ENCODE results near the gene CDH4. TPM values are rescaled to one million over a fixed set of nuclear protein-coding genes. Genes with fewer than 3 reads are reported as not detected.
A peak's percentile ranks its signal among the peaks of the same experiment; 100 is the strongest.

CDH4 gene
- total RNA-seq, 2 experiments from 2014 or later = 0.11 to 0.18 TPM

- ChIA-PET POLR2A (no interaction called here), CTCF (no interaction called here)
- no peaks in the 10 kb centered on the region for H3K27me3 Mint-ChIP-seq
- TF ChIP-seq CTCF (IDR thresholded peaks at IDR 0.05) = no peak
- H3K4me1 Mint-ChIP-seq (ENCODE audit: low read depth) = no peaks in the 10 kb centered on the region
- no peak overlapping the region for H3K27ac Mint-ChIP-seq
- no peak for DNase-seq
- intact Hi-C loops (cut with micrococcal nuclease) = no loop called here
- H3K4me3 Mint-ChIP-seq = no peak overlapping the region
- ATAC-seq = no peak
- no peaks in the 10 kb centered on the region for H3K9me3 Mint-ChIP-seq
- H3K36me3 Mint-ChIP-seq (ENCODE audit: low read depth) = no peaks in the 10 kb centered on the region
These were observed 619.9 kb downstream of the CDH4 start for GRCh38 chr20:61871913-61872312.

- Mint-ChIP-seq H3K4me3 (no peak overlapping the region), H3K4me1 (ENCODE audit: low read depth) (no peaks in the 10 kb centered on the region), H3K27ac (no peak overlapping the region), H3K9me3 (no peaks in the 10 kb centered on the region), H3K27me3 (no peaks in the 10 kb centered on the region), H3K36me3 (ENCODE audit: low read depth) (no peaks in the 10 kb centered on the region)
- ChIA-PET CTCF (no interaction called here), POLR2A (no interaction called here)
- no peak for DNase-seq
- no peak for TF ChIP-seq CTCF (IDR thresholded peaks at IDR 0.05)
- ATAC-seq = no peak
- intact Hi-C loops (cut with micrococcal nuclease) = no loop called here
These were observed 620.4 kb downstream of the CDH4 start for GRCh38 chr20:61872371-61872900.

- ChIA-PET CTCF (no interaction called here), POLR2A (no interaction called here)
- H3K27ac Mint-ChIP-seq = no peak overlapping the region
- H3K4me3 Mint-ChIP-seq = no peak overlapping the region
- intact Hi-C loops (cut with micrococcal nuclease) = no loop called here
- H3K36me3 Mint-ChIP-seq (ENCODE audit: low read depth) = no peaks in the 10 kb centered on the region
- H3K27me3 Mint-ChIP-seq = no peaks in the 10 kb centered on the region
- H3K9me3 Mint-ChIP-seq = no peaks in the 10 kb centered on the region
- TF ChIP-seq CTCF (IDR thresholded peaks at IDR 0.05) = no peak
- DNase-seq (no peak), ATAC-seq (no peak)
- H3K4me1 Mint-ChIP-seq (ENCODE audit: low read depth) = no peaks in the 10 kb centered on the region
These were observed 621.8 kb downstream of the CDH4 start for GRCh38 chr20:61873651-61874420.

- peak; percentile 10 for DNase-seq
- no peak overlapping the region for H3K4me3 Mint-ChIP-seq
- no peaks in the 10 kb centered on the region for H3K9me3 Mint-ChIP-seq
- intact Hi-C loops (cut with micrococcal nuclease) = no loop called here
- POLR2A ChIA-PET = no interaction called here
- CTCF ChIA-PET = no interaction called here
- TF ChIP-seq CTCF (IDR thresholded peaks at IDR 0.05) = no peak
- no peak for ATAC-seq
- no peaks in the 10 kb centered on the region for H3K27me3 Mint-ChIP-seq
- no peaks in the 10 kb centered on the region for H3K4me1 Mint-ChIP-seq (ENCODE audit: low read depth)
- no peak overlapping the region for H3K27ac Mint-ChIP-seq
- H3K36me3 Mint-ChIP-seq (ENCODE audit: low read depth) = no peaks in the 10 kb centered on the region
These were observed 622.5 kb downstream of the CDH4 start for GRCh38 chr20:61874421-61875068.

DNA sequence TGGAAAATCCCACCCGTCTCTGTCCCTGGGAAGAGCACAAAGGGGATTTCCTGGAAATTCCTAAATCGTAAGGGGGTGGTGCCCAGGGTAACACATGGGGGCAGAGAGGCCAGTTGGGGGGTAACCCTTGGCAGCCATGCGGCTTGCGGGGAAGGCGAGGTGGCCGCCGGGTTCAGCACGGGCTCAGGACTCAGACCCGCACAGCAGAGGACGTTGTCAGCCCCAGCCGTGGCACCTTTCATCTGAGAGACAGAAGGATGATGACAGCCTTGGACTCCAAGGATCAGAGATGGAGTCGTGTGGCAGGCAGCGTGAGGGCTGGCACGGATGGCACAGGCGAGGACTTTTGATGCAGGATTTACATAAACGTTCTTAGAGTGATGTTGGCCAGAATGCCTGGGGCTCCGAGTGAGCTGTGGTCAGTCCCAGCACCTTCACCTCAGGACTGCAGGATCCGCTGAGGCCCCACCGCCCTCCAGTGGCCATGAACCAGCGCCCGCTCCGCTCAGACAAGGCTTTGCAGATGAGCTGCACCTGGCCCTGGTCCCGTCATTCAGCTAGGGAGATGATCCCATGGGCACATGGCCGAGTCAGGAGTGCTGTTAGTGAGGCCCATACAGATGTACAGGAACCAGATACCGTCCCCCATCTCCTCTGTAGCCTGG is 623.3 kb downstream of the CDH4 start:
- intact Hi-C loops (cut with micrococcal nuclease) = no loop called here
- Mint-ChIP-seq H3K36me3 (ENCODE audit: low read depth) (no peaks in the 10 kb centered on the region), H3K4me3 (no peak overlapping the region), H3K27me3 (no peaks in the 10 kb centered on the region), H3K9me3 (no peaks in the 10 kb centered on the region), H3K27ac (no peak overlapping the region), H3K4me1 (ENCODE audit: low read depth) (no peaks in the 10 kb centered on the region)
- DNase-seq (no peak), ATAC-seq (no peak)
- ChIA-PET CTCF (no interaction called here), POLR2A (no interaction called here)
- TF ChIP-seq CTCF (IDR thresholded peaks at IDR 0.05) = no peak
